PC-3 (cell line): ENCODE measurements around the gene TPX2.

Source experiments
- CTCF ChIP-seq: fragments of 300-600 bp; sonication (generic); conservative IDR thresholded peaks from 2 replicates; pipeline ENCODE4 v1.5.1; 2017; ENCODE audit warnings: antibody characterized with exemption, low read depth, mild to moderate bottlenecking, low read length
- EZH2phosphoT487 ChIP-seq: fragments of 300-600 bp; sonication (generic); IDR thresholded peaks from 2 replicates; pipeline ENCODE4 v1.6.1; 2018; ENCODE audit warnings: mild to moderate bottlenecking, antibody characterized with exemption, low read length, borderline replicate concordance

- no peak for TF ChIP-seq EZH2phosphoT487
- TF ChIP-seq CTCF = no peak
Measured at GRCh38 chr20:31758991-31759390, 19.9 kb downstream of the TPX2 start.
